SK-N-SH (cell line): ENCODE data around the gene FBXO27. TPM values are rescaled to one million over a fixed set of nuclear protein-coding genes. Genes with fewer than 3 reads are reported as not detected.
"Not testable (repeated sequence)": the region's sequence is repeated elsewhere in the genome, so short reads cannot be mapped to it uniquely, and the experiment has no call there.

Source experiments
- CTCF ChIA-PET: fragments of 300-600, 350-600 bp; formaldehyde crosslinking; extraction: SDS; loops from one replicate; lab custom pipeline; 2021; lab: Yijun Ruan, JAX
- POLR2A ChIA-PET: fragments of 350-600 bp; sonication (Branson Sonifier 250); formaldehyde crosslinking; extraction: SDS; loops from one replicate; lab custom pipeline; 2020; ENCODE audit warnings: antibody characterized with exemption, inconsistent platforms; lab: Yijun Ruan, JAX
- DNase-seq: peaks from one replicate; pipeline ENCODE4 v3.0.0; 2012
- H2AFZ ChIP-seq: fragments of 200-600 bp; sonication (generic); 2 replicates; pipeline ENCODE4 v1.8.1; 2016; ENCODE audit warnings: antibody characterized with exemption, mild to moderate bottlenecking, low read depth
- H3F3A ChIP-seq: fragments of 200-600 bp; sonication (generic); replicated peaks from 2 replicates; pipeline ENCODE3; 2016; ENCODE audit warnings: antibody characterized with exemption, mild to moderate bottlenecking; ENCODE audit not compliant: insufficient read depth
- H3K27ac ChIP-seq, 2 experiments: fragments of 200-500 bp in 1 of 2; fragments of 200-600 bp in 1 of 2; sonication (Bioruptor generic) in 1 of 2; sonication (generic), shearing (Covaris generic) in 1 of 2; 2 replicates each; pipeline versions ENCODE4 v1.5.1 to v1.6.1; 2014 to 2016; ENCODE audit warnings: low read depth in 2 of 2, inconsistent platforms in 1 of 2, low read length in 1 of 2, mild to moderate bottlenecking in 1 of 2, mixed read lengths in 1 of 2
- H3K27me3 ChIP-seq: fragments of 200-600 bp; sonication (generic), shearing (Covaris generic); 2 replicates; pipeline ENCODE4 v1.6.1; 2016; ENCODE audit warnings: mixed run types; ENCODE audit not compliant: insufficient read depth
- H3K36me3 ChIP-seq, 2 experiments: fragments of 200-500 bp in 1 of 2; fragments of 200-600 bp in 1 of 2; sonication (Bioruptor generic) in 1 of 2; sonication (generic) in 1 of 2; replicated peaks in 1 of 2; 2 replicates each; pipeline versions ENCODE3 to v1.5.1; 2014 to 2016; ENCODE audit warnings: low read length in 1 of 2, mild to moderate bottlenecking in 1 of 2; ENCODE audit not compliant: insufficient read depth in 2 of 2, control insufficient read depth in 1 of 2
- H3K4me1 ChIP-seq, 2 experiments: fragments of 200-500 bp in 1 of 2; fragments of 200-600 bp in 1 of 2; sonication (Bioruptor generic) in 1 of 2; sonication (generic), shearing (Covaris generic) in 1 of 2; 2 replicates each; pipeline versions ENCODE4 v1.5.1 to v1.6.1; 2014 to 2016; ENCODE audit warnings: low read depth in 1 of 2, low read length in 1 of 2, mixed run types in 1 of 2; ENCODE audit not compliant: insufficient read depth in 2 of 2, control insufficient read depth in 1 of 2
- H3K4me2 ChIP-seq: fragments of 200-600 bp; sonication (generic), shearing (Covaris generic); 2 replicates; pipeline ENCODE4 v1.6.1; 2017; ENCODE audit warnings: mixed run types
- H3K4me3 ChIP-seq, 2 experiments: fragments of 200-500 bp in 1 of 2; fragments of 200-600 bp in 1 of 2; sonication (Bioruptor generic) in 1 of 2; sonication (generic), shearing (Covaris generic) in 1 of 2; 2 replicates each; pipeline versions ENCODE4 v1.5.1 to v1.8.1; 2014 to 2016; ENCODE audit warnings: low read depth in 2 of 2, inconsistent platforms in 1 of 2, low read length in 1 of 2, mild to moderate bottlenecking in 1 of 2, mixed read lengths in 1 of 2, moderate library complexity in 1 of 2
- H3K79me2 ChIP-seq: fragments of 200-600 bp; sonication (generic); 2 replicates; pipeline ENCODE4 v1.8.1; 2017; ENCODE audit warnings: mild to moderate bottlenecking; ENCODE audit not compliant: insufficient read depth
- H3K9ac ChIP-seq: fragments of 200-600 bp; sonication (generic); 2 replicates; pipeline ENCODE4 v1.6.1; 2017; ENCODE audit warnings: mixed run types
- H3K9me2 ChIP-seq: fragments of 200-600 bp; sonication (generic); 2 replicates; pipeline ENCODE4 v1.6.1; 2017; ENCODE audit warnings: mixed run types
- H3K9me3 ChIP-seq: fragments of 200-600 bp; sonication (generic); 2 replicates; pipeline ENCODE4 v1.6.1; 2017; ENCODE audit warnings: mixed run types, mild to moderate bottlenecking, moderate library complexity
- H4K20me1 ChIP-seq: fragments of 200-600 bp; sonication (generic); 2 replicates; pipeline ENCODE4 v1.6.1; 2017; ENCODE audit warnings: mild to moderate bottlenecking, mixed run types; ENCODE audit not compliant: insufficient read depth
- ELF1 ChIP-seq: IDR thresholded peaks from 2 replicates; pipeline ENCODE4 v1.4.0; 2012
- EP300 ChIP-seq, 2 experiments: IDR thresholded peaks; 2 replicates each; pipeline versions ENCODE4 v1.4.0 to v1.6.1; 2012; ENCODE audit warnings: borderline replicate concordance in 1 of 2, low read depth in 1 of 2, low read length in 1 of 2
- FOXJ3 ChIP-seq: sonication (generic); formaldehyde crosslinking; IDR thresholded peaks from 2 replicates; pipeline ENCODE4 v1.5.1; 2020; ENCODE audit warnings: mild to moderate bottlenecking, missing genetic modification reagents
- JUND ChIP-seq: IDR thresholded peaks from 2 replicates; pipeline ENCODE4 v1.4.0; 2012
- MXI1 ChIP-seq: IDR thresholded peaks from 2 replicates; pipeline ENCODE4 v1.6.1; 2012; ENCODE audit warnings: mild to moderate bottlenecking, low read depth, low read length, improper control_type of control experiment
- NRF1 ChIP-seq: IDR thresholded peaks from 2 replicates; pipeline ENCODE4 v1.6.1; 2012; ENCODE audit warnings: low read depth, mild to moderate bottlenecking, low read length
- SIN3A ChIP-seq: IDR thresholded peaks from 2 replicates; pipeline ENCODE4 v1.6.1; 2012; ENCODE audit warnings: low read depth, mild to moderate bottlenecking, low read length, moderate library complexity, borderline replicate concordance
- YY1 ChIP-seq: IDR thresholded peaks from 2 replicates; pipeline ENCODE4 v1.4.0; 2012; ENCODE audit warnings: low read depth, mild to moderate bottlenecking
- WGBS: methylation state at CpG from one replicate; pipeline ENCODE4 v1.1.6; 2017; ENCODE audit warnings: low lambda C conversion rate; 5-methylcytosine and 5-hydroxymethylcytosine counted together
- polyA plus RNA-seq, 3 experiments: library from polyadenylated mRNA; depleted of rRNA; stranded (reverse); fragments of >200 nt; gene quantifications; 2 replicates each; pipeline ENCODE4 v1.2.3, GENCODE V29; 2012
- TF ChIP-seq, protein P1 (sequence below): IDR thresholded peaks from 2 replicates; pipeline ENCODE4; 2012
- TF ChIP-seq, protein P2 (sequence below): fragments of 150-350 bp; IDR thresholded peaks from 2 replicates; pipeline ENCODE4 v1.6.1; 2016; ENCODE audit warnings: mild to moderate bottlenecking, low read depth, low read length
- TF ChIP-seq, protein P3 (sequence below): fragments of 150-350 bp; IDR thresholded peaks from 2 replicates; pipeline ENCODE4 v1.6.1; 2017; ENCODE audit warnings: antibody characterized with exemption, low read length, low read depth, borderline replicate concordance
- TF ChIP-seq, protein P4 (sequence below): IDR thresholded peaks from 2 replicates; pipeline ENCODE4 v1.6.1; 2012; ENCODE audit warnings: mild to moderate bottlenecking, low read depth, low read length, moderate library complexity

FBXO27 gene
- polyA plus RNA-seq, 1 of the 3 experiments (the other 2 are of a cell fraction) = 5.8 TPM

DNA sequence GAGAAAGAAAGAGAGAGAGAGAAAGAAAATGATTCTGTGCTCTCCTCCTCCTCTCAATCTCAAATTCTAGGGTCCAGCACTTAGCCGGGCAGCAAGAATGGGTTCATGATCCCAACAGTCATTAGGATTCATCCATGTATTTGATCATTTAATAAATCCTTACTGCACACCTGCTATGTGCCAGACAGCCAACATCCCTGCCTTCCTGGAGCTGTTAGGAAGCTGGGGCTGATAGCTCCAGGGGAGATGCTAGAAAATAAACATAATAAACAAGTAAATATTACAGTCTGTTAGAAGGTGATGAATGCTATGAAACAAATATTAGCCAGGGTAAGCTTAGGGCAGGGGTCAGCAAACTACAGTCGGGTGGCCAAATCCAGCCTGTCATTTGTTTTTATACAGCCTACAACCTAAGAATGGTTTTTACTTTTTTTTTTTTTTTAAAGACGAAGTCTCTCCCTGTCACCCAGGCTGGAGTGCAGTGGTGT is 41.9 kb upstream of the FBXO27 start:
- peak overlapping the region in 1 of 2 experiments; percentile 84; a peak in 2 of 4 replicates for H3K27ac ChIP-seq
- no peaks in the 10 kb centered on the region for H3K79me2 ChIP-seq
- no peak for DNase-seq
- peak overlapping the region; percentile 86 for H2AFZ ChIP-seq
- H3K27me3 ChIP-seq = no peaks in the 10 kb centered on the region
- no peak for TF ChIP-seq FOXJ3 (CRISPR knock-in tag)
- TF ChIP-seq, protein P1, sequence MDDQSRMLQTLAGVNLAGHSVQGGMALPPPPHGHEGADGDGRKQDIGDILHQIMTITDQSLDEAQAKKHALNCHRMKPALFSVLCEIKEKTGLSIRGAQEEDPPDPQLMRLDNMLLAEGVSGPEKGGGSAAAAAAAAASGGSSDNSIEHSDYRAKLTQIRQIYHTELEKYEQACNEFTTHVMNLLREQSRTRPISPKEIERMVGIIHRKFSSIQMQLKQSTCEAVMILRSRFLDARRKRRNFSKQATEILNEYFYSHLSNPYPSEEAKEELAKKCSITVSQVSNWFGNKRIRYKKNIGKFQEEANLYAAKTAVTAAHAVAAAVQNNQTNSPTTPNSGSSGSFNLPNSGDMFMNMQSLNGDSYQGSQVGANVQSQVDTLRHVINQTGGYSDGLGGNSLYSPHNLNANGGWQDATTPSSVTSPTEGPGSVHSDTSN = no peak
- TF ChIP-seq, protein P2, sequence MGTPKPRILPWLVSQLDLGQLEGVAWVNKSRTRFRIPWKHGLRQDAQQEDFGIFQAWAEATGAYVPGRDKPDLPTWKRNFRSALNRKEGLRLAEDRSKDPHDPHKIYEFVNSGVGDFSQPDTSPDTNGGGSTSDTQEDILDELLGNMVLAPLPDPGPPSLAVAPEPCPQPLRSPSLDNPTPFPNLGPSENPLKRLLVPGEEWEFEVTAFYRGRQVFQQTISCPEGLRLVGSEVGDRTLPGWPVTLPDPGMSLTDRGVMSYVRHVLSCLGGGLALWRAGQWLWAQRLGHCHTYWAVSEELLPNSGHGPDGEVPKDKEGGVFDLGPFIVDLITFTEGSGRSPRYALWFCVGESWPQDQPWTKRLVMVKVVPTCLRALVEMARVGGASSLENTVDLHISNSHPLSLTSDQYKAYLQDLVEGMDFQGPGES = no peak
- no peak for TF ChIP-seq YY1
- TF ChIP-seq ELF1 = no peak
- TF ChIP-seq SIN3A = no peak
- no peaks in the 10 kb centered on the region for H4K20me1 ChIP-seq
- no peaks in the 10 kb centered on the region for H3K36me3 ChIP-seq
- H3K9me2 ChIP-seq = no peaks in the 10 kb centered on the region
- peaks cover 0 to 18% of the 10 kb centered on the region in 2 experiments; a peak in 1 of 4 replicates for H3K4me1 ChIP-seq
- H3K4me2 ChIP-seq = peak overlapping the region; percentile 72
- H3K9me3 ChIP-seq = no peaks in the 10 kb centered on the region
- WGBS = 23% methylated on average over 3 of the region's 3 CpGs
- H3K4me3 ChIP-seq = peak overlapping the region in 1 of 2 experiments; percentile 43; a peak in 1 of 4 replicates
- ChIA-PET POLR2A (no interaction called here), CTCF (interaction anchor here (1.0 kb wide), 1 partner anchor 22 kb away, joined by 4 read pairs; no protein-coding TSS in a partner anchor)
- H3K9ac ChIP-seq = peak overlapping the region; percentile 52
- H3F3A ChIP-seq = peaks cover 21% of the 10 kb centered on the region

DNA sequence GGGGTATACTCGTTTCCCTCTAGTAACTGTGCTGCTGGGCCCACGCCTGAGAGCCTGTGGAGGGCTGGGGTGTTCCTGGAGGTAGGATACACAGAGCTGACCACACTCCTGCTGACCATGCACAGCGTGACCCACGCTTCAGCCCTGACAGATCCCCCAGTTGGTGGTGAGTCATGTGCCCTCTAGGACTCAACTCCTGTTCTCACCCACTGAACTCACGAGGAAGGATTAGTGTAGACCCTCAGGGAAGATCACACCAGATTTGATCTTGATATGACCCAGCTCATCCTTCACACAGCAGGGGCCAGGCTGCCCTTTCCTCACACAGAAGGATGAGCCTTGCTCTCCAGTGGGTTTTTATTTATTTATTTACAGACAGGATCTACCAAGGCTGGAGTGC is 38.5 kb upstream of the FBXO27 start:
- POLR2A ChIA-PET = no interaction called here
- DNase-seq = no peak
- Histone ChIP-seq H3K36me3 (no peaks in the 10 kb centered on the region), H4K20me1 (no peaks in the 10 kb centered on the region), H3F3A (peaks cover 14% of the 10 kb centered on the region), H3K27ac (no peak overlapping the region), H3K9me2 (no peaks in the 10 kb centered on the region), H3K4me3 (no peak overlapping the region), H3K4me1 (peaks cover 0 to 18% of the 10 kb centered on the region in 2 experiments; a peak in 1 of 4 replicates), H2AFZ (no peak overlapping the region), H3K79me2 (no peaks in the 10 kb centered on the region), H3K9me3 (no peaks in the 10 kb centered on the region), H3K9ac (no peak overlapping the region), H3K27me3 (no peaks in the 10 kb centered on the region), H3K4me2 (no peak overlapping the region)
- CTCF ChIA-PET = interaction anchor here (1.2 kb wide), 1 partner anchor 10 kb away, joined by 3 read pairs; no protein-coding TSS in a partner anchor
- WGBS = 78% methylated on average over 3 of the region's 5 CpGs
- TF ChIP-seq, protein P3, sequence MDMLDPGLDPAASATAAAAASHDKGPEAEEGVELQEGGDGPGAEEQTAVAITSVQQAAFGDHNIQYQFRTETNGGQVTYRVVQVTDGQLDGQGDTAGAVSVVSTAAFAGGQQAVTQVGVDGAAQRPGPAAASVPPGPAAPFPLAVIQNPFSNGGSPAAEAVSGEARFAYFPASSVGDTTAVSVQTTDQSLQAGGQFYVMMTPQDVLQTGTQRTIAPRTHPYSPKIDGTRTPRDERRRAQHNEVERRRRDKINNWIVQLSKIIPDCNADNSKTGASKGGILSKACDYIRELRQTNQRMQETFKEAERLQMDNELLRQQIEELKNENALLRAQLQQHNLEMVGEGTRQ = no peak
- TF ChIP-seq, protein P4, sequence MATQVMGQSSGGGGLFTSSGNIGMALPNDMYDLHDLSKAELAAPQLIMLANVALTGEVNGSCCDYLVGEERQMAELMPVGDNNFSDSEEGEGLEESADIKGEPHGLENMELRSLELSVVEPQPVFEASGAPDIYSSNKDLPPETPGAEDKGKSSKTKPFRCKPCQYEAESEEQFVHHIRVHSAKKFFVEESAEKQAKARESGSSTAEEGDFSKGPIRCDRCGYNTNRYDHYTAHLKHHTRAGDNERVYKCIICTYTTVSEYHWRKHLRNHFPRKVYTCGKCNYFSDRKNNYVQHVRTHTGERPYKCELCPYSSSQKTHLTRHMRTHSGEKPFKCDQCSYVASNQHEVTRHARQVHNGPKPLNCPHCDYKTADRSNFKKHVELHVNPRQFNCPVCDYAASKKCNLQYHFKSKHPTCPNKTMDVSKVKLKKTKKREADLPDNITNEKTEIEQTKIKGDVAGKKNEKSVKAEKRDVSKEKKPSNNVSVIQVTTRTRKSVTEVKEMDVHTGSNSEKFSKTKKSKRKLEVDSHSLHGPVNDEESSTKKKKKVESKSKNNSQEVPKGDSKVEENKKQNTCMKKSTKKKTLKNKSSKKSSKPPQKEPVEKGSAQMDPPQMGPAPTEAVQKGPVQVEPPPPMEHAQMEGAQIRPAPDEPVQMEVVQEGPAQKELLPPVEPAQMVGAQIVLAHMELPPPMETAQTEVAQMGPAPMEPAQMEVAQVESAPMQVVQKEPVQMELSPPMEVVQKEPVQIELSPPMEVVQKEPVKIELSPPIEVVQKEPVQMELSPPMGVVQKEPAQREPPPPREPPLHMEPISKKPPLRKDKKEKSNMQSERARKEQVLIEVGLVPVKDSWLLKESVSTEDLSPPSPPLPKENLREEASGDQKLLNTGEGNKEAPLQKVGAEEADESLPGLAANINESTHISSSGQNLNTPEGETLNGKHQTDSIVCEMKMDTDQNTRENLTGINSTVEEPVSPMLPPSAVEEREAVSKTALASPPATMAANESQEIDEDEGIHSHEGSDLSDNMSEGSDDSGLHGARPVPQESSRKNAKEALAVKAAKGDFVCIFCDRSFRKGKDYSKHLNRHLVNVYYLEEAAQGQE = no peak
- no peak for TF ChIP-seq NRF1
- no peak for TF ChIP-seq JUND
- TF ChIP-seq MXI1 = no peak
- TF ChIP-seq EP300 (IDR thresholded peaks at IDR 0.05; ENCODE audit: borderline replicate concordance in 1 of 2, low read depth in 1 of 2, low read length in 1 of 2) = no peak

DNA sequence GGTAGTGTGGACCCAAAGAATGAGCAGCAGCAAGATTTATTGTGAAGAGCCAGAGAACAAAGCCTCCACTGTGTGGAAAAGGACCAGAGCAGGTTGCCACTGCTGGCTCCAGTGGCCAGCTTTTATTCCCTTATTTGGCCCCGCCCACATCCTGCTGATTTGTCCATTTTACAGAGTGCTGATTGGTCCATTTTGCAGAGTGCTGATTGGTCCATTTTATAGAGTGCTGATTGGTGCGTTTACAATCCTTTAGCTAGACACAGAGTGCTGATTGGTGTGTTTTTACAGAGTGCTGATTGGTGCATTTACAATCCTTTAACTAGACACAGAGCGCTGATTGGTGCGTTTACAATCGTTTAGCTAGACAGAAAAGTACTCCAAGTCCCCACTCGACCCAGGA is 35.9 kb upstream of the FBXO27 start:
- H3K36me3 ChIP-seq, H3F3A ChIP-seq, H4K20me1 ChIP-seq, POLR2A ChIA-PET, CTCF ChIA-PET, H3K9me3 ChIP-seq, H3K27ac ChIP-seq, H3K4me2 ChIP-seq, H2AFZ ChIP-seq, H3K27me3 ChIP-seq, H3K79me2 ChIP-seq, H3K9me2 ChIP-seq, DNase-seq, H3K4me3 ChIP-seq, H3K4me1 ChIP-seq, H3K9ac ChIP-seq: not testable (repeated sequence)
- WGBS = 67% methylated on average over 6 of the region's 6 CpGs
